NCI-H748 (cell line): ENCODE results near the gene MORN1.

Source experiments
- DNase-seq: peaks from one replicate; lab custom pipeline; 2025; ENCODE audit not compliant: unreplicated experiment; lab: John Stamatoyannopoulos, UW

The MORN1 gene

DNA sequence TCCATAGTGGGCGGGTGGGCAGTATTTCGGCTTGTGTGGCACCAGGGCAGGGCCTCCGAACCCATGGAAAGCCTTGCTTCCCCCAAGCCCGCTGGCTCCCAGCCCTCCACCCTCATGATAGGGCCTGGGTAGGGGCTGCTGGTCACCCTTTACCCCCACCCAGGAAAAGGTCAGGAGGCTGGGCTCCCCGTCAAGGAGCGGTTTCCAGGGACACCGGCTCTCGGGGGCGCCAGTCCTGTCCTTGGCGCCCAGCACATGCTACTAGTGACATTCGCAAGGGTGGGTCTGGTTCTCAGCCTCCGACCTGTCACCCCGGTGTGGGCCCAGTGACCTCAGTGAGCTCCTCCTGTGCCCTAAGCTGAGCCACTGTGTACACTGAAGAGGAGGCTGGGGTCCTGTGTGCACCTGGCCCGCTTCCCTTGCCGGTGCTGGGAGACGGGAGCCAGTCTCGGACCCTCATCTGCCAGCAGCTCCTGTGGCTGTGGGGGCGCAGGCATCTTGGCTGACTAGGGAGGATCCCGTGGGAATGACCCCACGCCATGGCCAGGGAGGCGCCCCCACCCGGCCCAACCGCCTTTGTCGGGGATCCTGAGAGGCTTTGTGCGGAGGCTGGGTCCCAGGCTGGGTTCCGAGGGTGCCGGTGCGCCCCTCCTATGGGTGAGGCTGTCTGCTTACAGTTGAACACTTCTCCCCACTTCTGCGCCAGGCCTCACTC is 108.6 kb downstream of the MORN1 start:
- DNase-seq, result no peak

DNA sequence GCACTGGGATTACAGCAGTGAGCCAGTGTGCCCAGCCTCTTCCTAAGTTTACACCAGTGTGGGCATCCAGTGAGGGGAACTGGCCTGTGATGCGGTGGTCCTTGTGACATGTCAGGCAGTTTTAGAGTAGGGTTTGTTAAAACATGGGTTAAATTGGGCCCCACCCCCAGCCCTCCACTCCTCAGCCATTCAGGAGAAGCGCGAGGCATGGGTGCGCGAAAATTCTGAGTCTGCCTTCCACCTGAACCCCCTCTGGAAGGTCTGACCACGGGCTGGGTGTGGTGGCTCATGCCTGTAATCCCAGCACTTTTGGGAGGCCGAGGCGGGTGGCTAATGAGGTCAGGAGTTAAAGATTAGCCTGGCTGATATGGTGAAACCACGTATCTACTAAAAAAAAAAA is 111.5 kb downstream of the MORN1 start:
- no peak for DNase-seq

DNA sequence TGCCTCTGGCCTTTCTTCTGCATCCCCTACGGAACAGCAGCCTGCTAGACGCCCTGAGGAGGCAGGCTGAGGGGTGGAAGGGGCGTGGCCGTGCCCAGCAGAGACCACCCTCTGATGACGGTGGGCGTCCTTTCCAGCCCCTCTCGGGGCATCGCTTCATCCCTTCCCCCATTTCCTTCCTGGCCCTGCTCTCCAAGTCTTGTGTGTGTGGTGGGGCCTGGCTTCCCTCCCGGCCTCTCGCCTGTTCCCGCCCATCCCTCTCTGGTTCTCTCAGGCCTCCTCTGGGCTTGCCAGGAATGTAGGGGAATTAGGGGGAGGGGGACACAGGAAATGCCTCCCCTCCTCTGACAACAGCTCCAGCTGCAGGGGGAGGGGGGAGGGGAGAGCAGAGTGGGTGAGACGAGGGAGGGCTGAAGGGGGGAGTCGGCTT is 112.1 kb downstream of the MORN1 start:
- no peak for DNase-seq

DNA sequence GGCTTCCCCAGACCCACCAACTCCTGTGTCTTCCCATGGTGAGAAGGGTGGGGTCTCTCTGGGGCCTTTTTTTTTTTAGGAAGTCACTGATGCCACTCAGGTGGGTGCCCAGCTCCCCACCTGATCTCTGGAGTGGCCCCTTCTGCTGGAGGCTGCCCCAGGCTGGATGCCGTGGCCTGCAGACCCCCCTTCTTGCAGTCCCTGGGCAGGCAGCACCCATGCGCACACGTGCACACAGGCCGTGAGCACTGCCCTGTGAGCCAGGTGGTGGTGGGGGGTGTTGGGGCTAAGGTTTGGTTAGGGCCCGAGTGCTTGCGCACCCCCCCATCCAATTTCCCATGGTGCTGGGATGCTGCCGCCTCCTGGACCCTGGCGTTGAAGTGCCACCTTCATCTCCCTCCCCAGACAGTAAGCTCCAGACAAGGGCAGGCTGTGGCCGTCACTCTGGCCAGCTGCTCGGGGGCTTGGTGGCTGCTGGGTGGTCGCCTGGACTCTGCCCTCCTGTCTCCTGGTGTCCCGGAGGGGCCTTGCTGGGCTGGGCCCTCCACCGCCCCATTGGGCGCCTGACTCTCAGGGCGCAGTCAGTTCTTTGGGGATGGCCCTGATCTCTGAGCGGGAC is 112.7 kb downstream of the MORN1 start:
- DNase-seq, result no peak

DNA sequence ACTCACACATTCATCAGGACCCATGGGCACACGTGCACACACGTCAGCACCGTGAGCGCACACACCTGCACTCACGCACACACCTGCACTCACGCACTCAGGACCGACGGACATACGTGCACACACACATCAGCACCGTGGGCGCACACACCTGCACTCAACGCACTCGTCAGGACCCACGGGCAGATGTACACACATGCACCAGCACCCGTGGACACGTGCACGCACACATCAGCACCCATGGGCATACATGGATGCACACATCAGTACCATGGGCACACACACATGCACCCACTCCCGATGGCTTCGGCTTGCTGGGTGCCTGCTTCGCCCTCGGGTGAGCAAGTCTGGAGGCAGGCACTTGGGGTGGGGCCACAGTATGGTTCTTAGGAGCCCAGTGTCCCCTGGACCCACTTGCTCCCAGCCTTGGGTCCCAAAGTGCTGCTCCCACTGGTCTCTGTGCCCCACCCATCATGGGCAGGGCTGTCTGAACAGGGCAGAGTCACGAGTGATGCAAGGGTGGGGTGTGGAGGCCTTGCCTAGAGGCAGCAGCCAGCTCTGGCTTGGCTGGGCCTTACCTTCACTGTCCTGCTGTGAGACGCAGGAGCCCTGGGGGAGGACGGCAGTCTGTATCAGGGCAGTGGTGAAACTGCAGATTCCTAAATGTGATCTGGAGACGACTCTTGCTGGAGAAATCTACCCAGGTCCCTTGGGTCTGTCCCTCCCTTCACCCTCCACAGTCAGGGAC is 113.4 kb downstream of the MORN1 start:
- DNase-seq, result no peak

- DNase-seq, result no peak
Measured at GRCh38 chr1:2276803-2277580, 114.4 kb downstream of the MORN1 start.

- DNase-seq, result no peak
Measured at GRCh38 chr1:2275796-2276536, 115.4 kb downstream of the MORN1 start.

GRCh38 chr1:2274929-2275475 is 116.4 kb downstream of the MORN1 start:
- DNase-seq, result no peak

- no peak for DNase-seq
Measured at GRCh38 chr1:2274231-2274928, 117.0 kb downstream of the MORN1 start.

- DNase-seq, result no peak
Measured at GRCh38 chr1:2273401-2274090, 117.8 kb downstream of the MORN1 start.

DNA sequence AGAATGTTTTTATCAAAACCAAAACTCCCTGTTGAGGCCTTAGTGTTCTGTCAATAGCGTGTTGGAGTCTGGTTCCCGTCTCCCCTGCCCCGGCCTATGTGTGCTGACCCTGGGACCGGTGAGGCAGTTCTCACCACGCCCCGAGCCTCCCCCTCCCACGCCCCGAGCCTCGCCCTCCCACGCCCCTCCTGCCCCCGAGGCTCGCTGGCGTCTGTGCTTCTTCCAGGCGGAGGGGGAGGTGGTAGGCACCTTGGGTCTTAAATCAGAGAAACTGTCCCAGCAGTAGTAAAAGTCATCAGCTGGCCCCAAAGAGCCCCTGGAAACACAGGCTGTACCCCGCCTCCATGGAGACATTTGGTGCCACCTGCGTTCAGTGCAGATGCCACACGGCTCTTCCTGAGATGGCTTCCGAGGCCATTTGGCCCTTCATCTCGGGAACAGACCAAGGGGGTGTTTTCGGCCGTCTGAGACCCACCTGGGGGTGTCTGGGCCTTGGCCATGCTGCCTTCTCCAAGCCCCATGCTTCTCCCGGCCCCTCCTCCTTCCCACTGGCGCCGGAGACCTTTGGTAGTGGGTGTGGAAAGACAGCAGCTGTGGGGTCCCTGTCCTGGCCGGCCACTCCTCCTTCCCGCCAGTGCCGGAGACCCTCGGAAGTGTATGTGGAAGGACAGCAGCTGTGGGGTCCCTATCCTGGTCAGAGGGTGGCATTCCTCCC is 118.5 kb downstream of the MORN1 start:
- no peak for DNase-seq

GRCh38 chr1:2271841-2272655 is 119.3 kb downstream of the MORN1 start:
- no peak for DNase-seq
